CD8-positive, alpha-beta memory T cell (primary cell): ENCODE measurements around the gene LGALS1. TPM values are rescaled to one million over a fixed set of nuclear protein-coding genes. Genes with fewer than 3 reads are reported as not detected.
A peak's percentile ranks its signal among the peaks of the same experiment; 100 is the strongest.

Experiments
- CTCF ChIA-PET: fragments of 350-600 bp; sonication (Branson Sonifier 250); formaldehyde crosslinking; loops from one replicate; lab custom pipeline; 2021; ENCODE audit warnings: antibody characterized with exemption; lab: Charles Lee
- POLR2A ChIA-PET: fragments of 350-600 bp; sonication (Branson Sonifier 250); formaldehyde crosslinking; loops from one replicate; lab custom pipeline; 2021; ENCODE audit warnings: antibody characterized with exemption; lab: Charles Lee
- DNase-seq, 5 donors: peaks; one replicate each; pipeline versions ENCODE4 v3.0.0 to v3.0.0-alpha.2; 2020 to 2022; ENCODE audit warnings: mixed read lengths in 1 of 5
- H3K27ac ChIP-seq: one replicate; pipeline ENCODE4 v1.7.0; 2013; ENCODE audit warnings: low read depth, mild to moderate bottlenecking, low read length, moderate library complexity
- H3K27me3 ChIP-seq: 2 replicates; pipeline ENCODE4 v1.7.0; 2013; ENCODE audit warnings: low read length, mild to moderate bottlenecking; ENCODE audit not compliant: insufficient read depth, poor library complexity, severe bottlenecking
- H3K36me3 ChIP-seq: 2 replicates; pipeline ENCODE4 v1.7.0; 2013; ENCODE audit warnings: mild to moderate bottlenecking, low read length, moderate library complexity; ENCODE audit not compliant: insufficient read depth
- H3K4me1 ChIP-seq: 2 replicates; pipeline ENCODE4 v1.7.0; 2013; ENCODE audit warnings: mild to moderate bottlenecking, low read length, moderate library complexity; ENCODE audit not compliant: insufficient read depth
- H3K4me3 ChIP-seq: 2 replicates; pipeline ENCODE4 v1.7.0; 2013; ENCODE audit warnings: mild to moderate bottlenecking, low read length
- H3K9me3 ChIP-seq: 2 replicates; pipeline ENCODE4 v1.7.0; 2013; ENCODE audit warnings: mild to moderate bottlenecking, low read length
- H3K27ac Mint-ChIP-seq, 8 donors: one replicate each; pipeline ENCODE4 v1.8.0; 2020 to 2021; ENCODE audit warnings: mixed read lengths in 8 of 8, mild to moderate bottlenecking in 6 of 8, inconsistent platforms in 3 of 8, moderate library complexity in 3 of 8
- H3K27me3 Mint-ChIP-seq, 2 donors: one replicate each; pipeline ENCODE4 v1.8.0; 2020 to 2021; ENCODE audit warnings: mixed read lengths in 2 of 2, mild to moderate bottlenecking in 1 of 2, moderate library complexity in 1 of 2
- H3K36me3 Mint-ChIP-seq, 3 donors: one replicate each; pipeline ENCODE4 v1.8.0; 2020 to 2021; ENCODE audit warnings: mixed read lengths in 3 of 3, inconsistent platforms in 1 of 3, mild to moderate bottlenecking in 1 of 3
- H3K4me1 Mint-ChIP-seq, 3 donors: one replicate each; pipeline ENCODE4 v1.8.0; 2020 to 2021; ENCODE audit warnings: mixed read lengths in 3 of 3, inconsistent platforms in 1 of 3, mild to moderate bottlenecking in 1 of 3
- H3K4me3 Mint-ChIP-seq, 7 donors: one replicate each; pipeline ENCODE4 v1.8.0; 2020 to 2021; ENCODE audit warnings: mixed read lengths in 7 of 7, mild to moderate bottlenecking in 6 of 7, moderate library complexity in 4 of 7, inconsistent platforms in 2 of 7
- H3K9me3 Mint-ChIP-seq, 5 donors: one replicate each; pipeline ENCODE4 v1.8.0; 2020 to 2022; ENCODE audit warnings: mixed read lengths in 5 of 5, mild to moderate bottlenecking in 3 of 5, moderate library complexity in 2 of 5, inconsistent platforms in 1 of 5
- polyA plus RNA-seq: library from polyadenylated mRNA; unstranded; fragments of 300-500 nt; fragmentation: Illumina TruSeq; gene quantifications from one replicate; pipeline ENCODE4 v1.2.3, GENCODE V29; 2021
- total RNA-seq, 2 experiments: library from RNA; stranded (reverse); gene quantifications; one replicate each; pipeline ENCODE4 v1.2.3, GENCODE V29; 2021

Gene LGALS1
- total RNA-seq: 100 to 1,000 TPM; 204 to 223 TPM
- 182 TPM for polyA plus RNA-seq

GRCh38 chr22:37674951-37675929 is at the start of gene LGALS1:
Gene LGALS1 (plus strand): TSS chr22:37675636. CDS start chr22:37675703, 67 bp downstream.
- Mint-ChIP-seq H3K27ac (peak within 1 kb of the TSS; percentile 93 to 100 (median 99)), H3K36me3 (peaks cover 0 to 16% (median 4%) of the 10 kb centered on the region in 3 donors), H3K27me3 (no peaks in the 10 kb centered on the region), H3K4me3 (peak within 1 kb of the TSS; percentile 85 to 97 (median 89)), H3K4me1 (peaks cover 37 to 70% (median 41%) of the 10 kb centered on the region in 3 donors), H3K9me3 (no peaks in the 10 kb centered on the region)
- peaks cover 44% of the 10 kb centered on the region for H3K4me1 ChIP-seq
- DNase-seq: peak; percentile 51 to 78 (median 59)
- CTCF ChIA-PET: interaction anchor here (0.6 to 16.7 kb wide), 10 partner anchors 8 to 67 kb away, joined by 3 to 375 read pairs (median 7); partner anchors contain the start of genes GGA1, NOL12, PDXP and SH3BP1
- H3K4me3 ChIP-seq: peak within 1 kb of the TSS; percentile 68
- no peaks in the 10 kb centered on the region for H3K27me3 ChIP-seq
- POLR2A ChIA-PET: interaction anchor here (0.7 to 4.7 kb wide), 7 partner anchors 14 to 194 kb away, joined by 3 to 59 read pairs (median 6); partner anchors contain the start of genes GGA1 and PDXP
- H3K36me3 ChIP-seq: no peaks in the 10 kb centered on the region
- peak within 1 kb of the TSS; percentile 83 for H3K27ac ChIP-seq
- no peaks in the 10 kb centered on the region for H3K9me3 ChIP-seq

- Histone ChIP-seq H3K4me3 (no peak overlapping the region), H3K36me3 (peaks cover 2% of the 10 kb centered on the region), H3K4me1 (peaks cover 58% of the 10 kb centered on the region), H3K9me3 (no peaks in the 10 kb centered on the region), H3K27ac (no peak overlapping the region), H3K27me3 (no peaks in the 10 kb centered on the region)
- Mint-ChIP-seq H3K4me1 (peaks cover 39 to 68% (median 42%) of the 10 kb centered on the region in 3 donors), H3K36me3 (peaks cover 0 to 28% (median 4%) of the 10 kb centered on the region in 3 donors), H3K4me3 (peak overlapping the region in 1 of 7 donors; percentile 70), H3K9me3 (no peaks in the 10 kb centered on the region), H3K27ac (peak overlapping the region; percentile 83 to 95 (median 89)), H3K27me3 (no peaks in the 10 kb centered on the region)
- POLR2A ChIA-PET: interaction anchor here (0.9 to 2.0 kb wide), 5 partner anchors 10 to 52 kb away, joined by 3 to 9 read pairs (median 5); partner anchors contain the start of gene GGA1
- CTCF ChIA-PET: interaction anchor here (0.9 to 11.2 kb wide), 10 partner anchors 9 to 237 kb away, joined by 3 to 236 read pairs (median 5); partner anchors contain the start of genes GGA1, NOL12, PDXP and SH3BP1
- DNase-seq: no peak
Observed at GRCh38 chr22:37625737-37626136, 49.7 kb upstream of the LGALS1 start.

- POLR2A ChIA-PET: interaction anchor here (1.0 to 9.6 kb wide), 4 partner anchors 10 to 32 kb away, joined by 3 to 50 read pairs (median 6); partner anchors contain the start of genes GGA1 and PDXP
- no peaks in the 10 kb centered on the region for H3K9me3 Mint-ChIP-seq
- Histone ChIP-seq H3K9me3 (no peaks in the 10 kb centered on the region), H3K4me3 (no peak overlapping the region), H3K27me3 (no peaks in the 10 kb centered on the region), H3K4me1 (peaks cover 61% of the 10 kb centered on the region), H3K36me3 (no peaks in the 10 kb centered on the region), H3K27ac (no peak overlapping the region)
- H3K4me3 Mint-ChIP-seq: peak overlapping the region in 2 of 7 donors; percentile 65 to 72
- peak overlapping the region in 6 of 8 donors; percentile 23 to 95 (median 86) for H3K27ac Mint-ChIP-seq
- CTCF ChIA-PET: interaction anchor here (0.9 to 11.2 kb wide), 11 partner anchors 8 to 237 kb away, joined by 3 to 236 read pairs (median 5); partner anchors contain the start of genes GGA1, NOL12, PDXP and SH3BP1
- no peak for DNase-seq
- H3K27me3 Mint-ChIP-seq: no peaks in the 10 kb centered on the region
- H3K36me3 Mint-ChIP-seq: peaks cover 0 to 26% (median 4%) of the 10 kb centered on the region in 3 donors
- H3K4me1 Mint-ChIP-seq: peaks cover 42 to 72% (median 44%) of the 10 kb centered on the region in 3 donors
Observed at GRCh38 chr22:37626144-37626543, 49.3 kb upstream of the LGALS1 start.

- Histone ChIP-seq H3K4me1 (peaks cover 65% of the 10 kb centered on the region), H3K36me3 (no peaks in the 10 kb centered on the region), H3K9me3 (no peaks in the 10 kb centered on the region), H3K27me3 (no peaks in the 10 kb centered on the region), H3K4me3 (peak overlapping the region; percentile 53), H3K27ac (no peak overlapping the region)
- Mint-ChIP-seq H3K36me3 (peaks cover 0 to 26% (median 4%) of the 10 kb centered on the region in 3 donors), H3K27ac (peak overlapping the region; percentile 79 to 95 (median 88)), H3K9me3 (no peaks in the 10 kb centered on the region), H3K27me3 (no peaks in the 10 kb centered on the region), H3K4me1 (peaks cover 45 to 76% (median 48%) of the 10 kb centered on the region in 3 donors), H3K4me3 (peak overlapping the region in 6 of 7 donors; percentile 58 to 84 (median 70))
- ChIA-PET POLR2A (interaction anchor here (1.0 to 9.6 kb wide), 9 partner anchors 9 to 49 kb away, joined by 3 to 50 read pairs (median 6); partner anchors contain the start of genes GGA1, LGALS1, PDXP and SH3BP1), CTCF (interaction anchor here (0.9 to 11.2 kb wide), 12 partner anchors 8 to 237 kb away, joined by 3 to 236 read pairs (median 6); partner anchors contain the start of genes GGA1, LGALS1, PDXP and SH3BP1)
- no peak for DNase-seq
Observed at GRCh38 chr22:37626556-37627075, 48.8 kb upstream of the LGALS1 start.

- peak in 1 of 5 donors; percentile 14 for DNase-seq
- Histone ChIP-seq H3K4me3 (peak overlapping the region; percentile 53), H3K36me3 (no peaks in the 10 kb centered on the region), H3K27me3 (no peaks in the 10 kb centered on the region), H3K9me3 (no peaks in the 10 kb centered on the region), H3K4me1 (peaks cover 68% of the 10 kb centered on the region), H3K27ac (peak overlapping the region; percentile 38)
- H3K36me3 Mint-ChIP-seq: peaks cover 0 to 27% (median 4%) of the 10 kb centered on the region in 3 donors
- CTCF ChIA-PET: interaction anchor here (0.6 to 11.2 kb wide), 10 partner anchors 7 to 60 kb away, joined by 3 to 236 read pairs (median 6); partner anchors contain the start of genes GGA1, LGALS1, PDXP and SH3BP1
- no peaks in the 10 kb centered on the region for H3K27me3 Mint-ChIP-seq
- POLR2A ChIA-PET: interaction anchor here (0.7 to 9.6 kb wide), 9 partner anchors 9 to 49 kb away, joined by 3 to 50 read pairs (median 4); partner anchors contain the start of genes GGA1, LGALS1, PDXP and SH3BP1
- peaks cover 50 to 82% (median 53%) of the 10 kb centered on the region in 3 donors for H3K4me1 Mint-ChIP-seq
- peak overlapping the region; percentile 58 to 84 (median 69) for H3K4me3 Mint-ChIP-seq
- H3K27ac Mint-ChIP-seq: peak overlapping the region; percentile 79 to 95 (median 88)
- no peaks in the 10 kb centered on the region for H3K9me3 Mint-ChIP-seq
Observed at GRCh38 chr22:37627121-37627520, 48.3 kb upstream of the LGALS1 start.

GRCh38 chr22:37627545-37627944 is 47.9 kb upstream of the LGALS1 start:
- no peaks in the 10 kb centered on the region for H3K27me3 ChIP-seq
- ChIA-PET POLR2A (interaction anchor here (0.7 to 9.6 kb wide), 9 partner anchors 8 to 48 kb away, joined by 3 to 50 read pairs (median 4); partner anchors contain the start of genes GGA1, LGALS1, PDXP and SH3BP1), CTCF (interaction anchor here (0.6 to 11.2 kb wide), 10 partner anchors 7 to 59 kb away, joined by 3 to 236 read pairs (median 6); partner anchors contain the start of genes GGA1, LGALS1, PDXP and SH3BP1)
- H3K4me3 ChIP-seq: peak overlapping the region; percentile 53
- H3K36me3 ChIP-seq: no peaks in the 10 kb centered on the region
- Mint-ChIP-seq H3K36me3 (peaks cover 0 to 24% (median 4%) of the 10 kb centered on the region in 3 donors), H3K27ac (peak overlapping the region; percentile 77 to 95 (median 85)), H3K4me3 (peak overlapping the region; percentile 58 to 84 (median 69)), H3K4me1 (peaks cover 50 to 86% (median 56%) of the 10 kb centered on the region in 3 donors), H3K27me3 (no peaks in the 10 kb centered on the region), H3K9me3 (no peaks in the 10 kb centered on the region)
- H3K27ac ChIP-seq: peak overlapping the region; percentile 38
- DNase-seq: peak; percentile 38 to 75 (median 65)
- H3K4me1 ChIP-seq: peaks cover 73% of the 10 kb centered on the region
- no peaks in the 10 kb centered on the region for H3K9me3 ChIP-seq
